ENCODE results near the gene CADPS.

GRCh38 chr3:62558549-62559112, 316.6 kb downstream of the CADPS start:
- TF ChIP-seq, protein P1, sequence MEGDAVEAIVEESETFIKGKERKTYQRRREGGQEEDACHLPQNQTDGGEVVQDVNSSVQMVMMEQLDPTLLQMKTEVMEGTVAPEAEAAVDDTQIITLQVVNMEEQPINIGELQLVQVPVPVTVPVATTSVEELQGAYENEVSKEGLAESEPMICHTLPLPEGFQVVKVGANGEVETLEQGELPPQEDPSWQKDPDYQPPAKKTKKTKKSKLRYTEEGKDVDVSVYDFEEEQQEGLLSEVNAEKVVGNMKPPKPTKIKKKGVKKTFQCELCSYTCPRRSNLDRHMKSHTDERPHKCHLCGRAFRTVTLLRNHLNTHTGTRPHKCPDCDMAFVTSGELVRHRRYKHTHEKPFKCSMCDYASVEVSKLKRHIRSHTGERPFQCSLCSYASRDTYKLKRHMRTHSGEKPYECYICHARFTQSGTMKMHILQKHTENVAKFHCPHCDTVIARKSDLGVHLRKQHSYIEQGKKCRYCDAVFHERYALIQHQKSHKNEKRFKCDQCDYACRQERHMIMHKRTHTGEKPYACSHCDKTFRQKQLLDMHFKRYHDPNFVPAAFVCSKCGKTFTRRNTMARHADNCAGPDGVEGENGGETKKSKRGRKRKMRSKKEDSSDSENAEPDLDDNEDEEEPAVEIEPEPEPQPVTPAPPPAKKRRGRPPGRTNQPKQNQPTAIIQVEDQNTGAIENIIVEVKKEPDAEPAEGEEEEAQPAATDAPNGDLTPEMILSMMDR (conservative IDR thresholded peaks at IDR 0.05; ENCODE audit: low read depth, low read length): peak; percentile 60
- TF ChIP-seq EZH2 (IDR thresholded peaks at IDR 0.05; ENCODE audit: low read length, unreplicated experiment): no peak
- TF ChIP-seq EZH2phosphoT487 (IDR thresholded peaks at IDR 0.05; ENCODE audit: borderline replicate concordance, low read length): no peak
